Mesenchymal stem cell (in vitro differentiated cells and primary cell): ENCODE measurements around the gene CAMK2D.

Source experiments
- DNase-seq: peaks from one replicate; pipeline ENCODE4 v3.0.0-alpha.2; 2013
- H2AFZ ChIP-seq: one replicate; pipeline ENCODE4 v1.6.1; 2013; ENCODE audit warnings: low read depth, mild to moderate bottlenecking, control low read depth, inconsistent platforms, low read length, moderate library complexity
- H2AK5ac ChIP-seq: 2 replicates; pipeline ENCODE4 v1.6.1; 2013; ENCODE audit warnings: low read length, moderate library complexity, mild to moderate bottlenecking, inconsistent platforms; ENCODE audit not compliant: severe bottlenecking
- H2BK120ac ChIP-seq: one replicate; pipeline ENCODE4 v1.6.1; 2013; ENCODE audit warnings: low read depth, mild to moderate bottlenecking, inconsistent platforms, low read length, moderate library complexity
- H2BK12ac ChIP-seq, 2 experiments: one replicate each; pipeline ENCODE4 v1.6.1; 2013; ENCODE audit warnings: inconsistent platforms in 2 of 2, low read length in 2 of 2, mild to moderate bottlenecking in 2 of 2, moderate library complexity in 2 of 2, control low read depth in 1 of 2
- H2BK15ac ChIP-seq: one replicate; pipeline ENCODE4 v1.6.1; 2013; ENCODE audit warnings: mild to moderate bottlenecking, low read depth, inconsistent platforms; ENCODE audit not compliant: poor library complexity, severe bottlenecking
- H2BK5ac ChIP-seq: 2 replicates; pipeline ENCODE4 v1.6.1; 2013; ENCODE audit warnings: low read depth, mild to moderate bottlenecking, low read length, control low read depth, inconsistent platforms; ENCODE audit not compliant: poor library complexity, severe bottlenecking
- H3K14ac ChIP-seq, 2 experiments: one replicate each; pipeline ENCODE4 v1.6.1; 2013; ENCODE audit warnings: inconsistent platforms in 2 of 2, low read length in 2 of 2, control low read depth in 1 of 2, mild to moderate bottlenecking in 1 of 2, moderate library complexity in 1 of 2
- H3K18ac ChIP-seq, 2 experiments: one replicate each; pipeline ENCODE4 v1.6.1; 2013; ENCODE audit warnings: inconsistent platforms in 2 of 2, low read length in 2 of 2, control low read depth in 1 of 2, low read depth in 1 of 2, mild to moderate bottlenecking in 1 of 2
- H3K23ac ChIP-seq, 2 experiments: one replicate each; pipeline ENCODE4 v1.6.1; 2013; ENCODE audit warnings: inconsistent platforms in 2 of 2, low read length in 2 of 2, mild to moderate bottlenecking in 2 of 2, moderate library complexity in 2 of 2, control low read depth in 1 of 2
- H3K27ac ChIP-seq: 2 replicates; pipeline ENCODE4 v1.5.1; 2013; ENCODE audit warnings: mild to moderate bottlenecking, moderate library complexity, low read length, control low read depth, inconsistent platforms; ENCODE audit not compliant: poor library complexity, severe bottlenecking
- H3K27me3 ChIP-seq, 2 experiments: 2 replicates each; pipeline versions ENCODE4 v1.6.1 to v1.7.0; 2013; ENCODE audit warnings: low read length in 2 of 2, mild to moderate bottlenecking in 2 of 2, moderate library complexity in 2 of 2, control low read depth in 1 of 2, inconsistent platforms in 1 of 2; ENCODE audit not compliant: control insufficient read depth in 1 of 2, insufficient read depth in 1 of 2
- H3K36me3 ChIP-seq, 2 experiments: 2 replicates each; pipeline versions ENCODE4 v1.6.1 to v1.7.0; 2013; ENCODE audit warnings: low read length in 2 of 2, control low read depth in 1 of 2, inconsistent platforms in 1 of 2, low read depth in 1 of 2, mild to moderate bottlenecking in 1 of 2; ENCODE audit not compliant: insufficient read depth in 2 of 2, control insufficient read depth in 1 of 2
- H3K4ac ChIP-seq, 2 experiments: one replicate each; pipeline ENCODE4 v1.6.1; 2013; ENCODE audit warnings: inconsistent platforms in 2 of 2, low read length in 2 of 2, mild to moderate bottlenecking in 2 of 2, moderate library complexity in 2 of 2, control low read depth in 1 of 2, low read depth in 1 of 2
- H3K4me1 ChIP-seq: 2 replicates; pipeline ENCODE4 v1.6.1; 2013; ENCODE audit warnings: low read depth, low read length, control low read depth; ENCODE audit not compliant: control insufficient read depth, insufficient read depth
- H3K4me2 ChIP-seq: 2 replicates; pipeline ENCODE4 v1.6.1; 2013; ENCODE audit warnings: low read length, mild to moderate bottlenecking, inconsistent platforms; ENCODE audit not compliant: poor library complexity, severe bottlenecking
- H3K4me3 ChIP-seq, 2 experiments: 2 replicates each; pipeline versions ENCODE4 v1.5.1 to v1.7.0; 2013; ENCODE audit warnings: low read length in 2 of 2, mild to moderate bottlenecking in 2 of 2, control low read depth in 1 of 2, low read depth in 1 of 2; ENCODE audit not compliant: insufficient read depth in 1 of 2
- H3K79me1 ChIP-seq: replicated peaks from 2 replicates; pipeline ENCODE4 v1.6.1; 2013; ENCODE audit warnings: mild to moderate bottlenecking, control low read depth, low read length, inconsistent platforms; ENCODE audit not compliant: poor library complexity, severe bottlenecking
- H3K9ac ChIP-seq: 2 replicates; pipeline ENCODE4 v1.7.0; 2013; ENCODE audit warnings: mild to moderate bottlenecking, low read length, moderate library complexity
- H3K9me3 ChIP-seq: 2 replicates; pipeline ENCODE4 v1.7.0; 2013; ENCODE audit warnings: mild to moderate bottlenecking, low read length; ENCODE audit not compliant: control insufficient read depth
- H4K8ac ChIP-seq: one replicate; pipeline ENCODE4 v1.6.1; 2013; ENCODE audit warnings: inconsistent platforms, mild to moderate bottlenecking, low read length, moderate library complexity
- H4K91ac ChIP-seq: one replicate; pipeline ENCODE4 v1.6.1; 2013; ENCODE audit warnings: mild to moderate bottlenecking, low read length, inconsistent platforms
- WGBS: methylation state at CpG from one replicate; pipeline ENCODE4 v1.1.7; 2013; ENCODE audit warnings: mixed read lengths; 5-methylcytosine and 5-hydroxymethylcytosine counted together

CAMK2D gene

GRCh38 chr4:113469023-113469390 is 292.5 kb downstream of the CAMK2D start:
- H3K79me1 ChIP-seq, result peaks cover 10% of the 10 kb centered on the region
- H3K18ac ChIP-seq, result no peak overlapping the region
- no peak overlapping the region for H4K8ac ChIP-seq
- no peaks in the 10 kb centered on the region for H3K27me3 ChIP-seq
- 95% methylated on average over 1 of the region's 1 CpG for WGBS
- H3K4me2 ChIP-seq, result no peak overlapping the region
- no peaks in the 10 kb centered on the region for H3K4me1 ChIP-seq
- peak overlapping the region in 1 of 2 experiments; percentile 59 for H3K4ac ChIP-seq
- DNase-seq, result no peak
- no peak overlapping the region for H2BK5ac ChIP-seq
- no peak overlapping the region for H2BK120ac ChIP-seq
- H3K27ac ChIP-seq, result peak overlapping the region; percentile 86
- H4K91ac ChIP-seq, result no peak overlapping the region
- no peak overlapping the region for H2BK12ac ChIP-seq
- H2BK15ac ChIP-seq, result no peak overlapping the region
- H3K9ac ChIP-seq, result peak overlapping the region; percentile 96
- no peak overlapping the region for H2AK5ac ChIP-seq
- no peak overlapping the region for H3K4me3 ChIP-seq
- no peak overlapping the region for H2AFZ ChIP-seq
- H3K23ac ChIP-seq, result no peak overlapping the region
- no peak overlapping the region for H3K14ac ChIP-seq
- H3K36me3 ChIP-seq, result peaks cover 2 to 31% of the 10 kb centered on the region in 2 experiments
- H3K9me3 ChIP-seq, result no peaks in the 10 kb centered on the region

GRCh38 chr4:113468165-113469022 is 293.1 kb downstream of the CAMK2D start:
- Histone ChIP-seq H3K36me3 (peaks cover 2 to 38% of the 10 kb centered on the region in 2 experiments), H3K4me3 (peak overlapping the region in 1 of 2 experiments; percentile 34), H3K4me2 (peak overlapping the region; percentile 1), H3K23ac (no peak overlapping the region), H3K18ac (peak overlapping the region; percentile 42 to 77), H3K4me1 (no peaks in the 10 kb centered on the region), H3K9ac (peak overlapping the region; percentile 96), H4K91ac (no peak overlapping the region), H2AK5ac (peak overlapping the region; percentile 63), H2BK12ac (peak overlapping the region in 1 of 2 experiments; percentile 94), H2BK15ac (peak overlapping the region; percentile 16), H2AFZ (no peak overlapping the region), H3K4ac (no peak overlapping the region), H2BK5ac (no peak overlapping the region), H2BK120ac (no peak overlapping the region), H3K14ac (no peak overlapping the region), H3K27ac (peak overlapping the region; percentile 88), H4K8ac (peak overlapping the region; percentile 47), H3K9me3 (no peaks in the 10 kb centered on the region), H3K79me1 (peaks cover 11% of the 10 kb centered on the region), H3K27me3 (no peaks in the 10 kb centered on the region)
- DNase-seq, result peak; percentile 100
- WGBS, result 3% methylated on average over 7 of the region's 8 CpGs

GRCh38 chr4:113467581-113467980 is 294.0 kb downstream of the CAMK2D start:
- no peak overlapping the region for H3K18ac ChIP-seq
- H2BK5ac ChIP-seq, result no peak overlapping the region
- H2AK5ac ChIP-seq, result no peak overlapping the region
- no peak overlapping the region for H3K4ac ChIP-seq
- peak; percentile 86 for DNase-seq
- no peak overlapping the region for H3K4me3 ChIP-seq
- no peak overlapping the region for H2BK120ac ChIP-seq
- peaks cover 2 to 45% of the 10 kb centered on the region in 2 experiments for H3K36me3 ChIP-seq
- H2BK12ac ChIP-seq, result no peak overlapping the region
- H3K9me3 ChIP-seq, result no peaks in the 10 kb centered on the region
- no CpG with 5 or more reads among the region's 2 CpGs for WGBS
- no peak overlapping the region for H4K91ac ChIP-seq
- H3K27me3 ChIP-seq, result no peaks in the 10 kb centered on the region
- H2BK15ac ChIP-seq, result no peak overlapping the region
- H3K79me1 ChIP-seq, result peaks cover 11% of the 10 kb centered on the region
- H4K8ac ChIP-seq, result no peak overlapping the region
- H2AFZ ChIP-seq, result no peak overlapping the region
- no peak overlapping the region for H3K4me2 ChIP-seq
- no peaks in the 10 kb centered on the region for H3K4me1 ChIP-seq
- no peak overlapping the region for H3K23ac ChIP-seq
- H3K27ac ChIP-seq, result peak overlapping the region; percentile 88
- no peak overlapping the region for H3K14ac ChIP-seq
- peak overlapping the region; percentile 96 for H3K9ac ChIP-seq

GRCh38 chr4:113462286-113462685 is 299.3 kb downstream of the CAMK2D start:
- H2BK12ac ChIP-seq, result no peak overlapping the region
- no peak overlapping the region for H3K14ac ChIP-seq
- H2BK120ac ChIP-seq, result no peak overlapping the region
- H4K8ac ChIP-seq, result no peak overlapping the region
- H3K23ac ChIP-seq, result no peak overlapping the region
- H3K4me2 ChIP-seq, result no peak overlapping the region
- no peak overlapping the region for H2AFZ ChIP-seq
- no peak overlapping the region for H3K27ac ChIP-seq
- no peaks in the 10 kb centered on the region for H3K9me3 ChIP-seq
- H3K4me3 ChIP-seq, result no peak overlapping the region
- H3K9ac ChIP-seq, result no peak overlapping the region
- no peak for DNase-seq
- no peaks in the 10 kb centered on the region for H3K27me3 ChIP-seq
- no peaks in the 10 kb centered on the region for H3K4me1 ChIP-seq
- no peak overlapping the region for H2BK15ac ChIP-seq
- no peak overlapping the region for H2BK5ac ChIP-seq
- WGBS, result no CpG with 5 or more reads among the region's 1 CpG
- H3K79me1 ChIP-seq, result peaks cover 10% of the 10 kb centered on the region
- H4K91ac ChIP-seq, result no peak overlapping the region
- no peak overlapping the region for H3K4ac ChIP-seq
- H3K18ac ChIP-seq, result peak overlapping the region in 1 of 2 experiments; percentile 24
- peaks cover 8 to 88% of the 10 kb centered on the region in 2 experiments for H3K36me3 ChIP-seq
- H2AK5ac ChIP-seq, result no peak overlapping the region
